ENCODE results near the gene ITSN2.
A peak's percentile ranks its signal among the peaks of the same experiment; 100 is the strongest.
"Not testable (repeated sequence)": the region's sequence is repeated elsewhere in the genome, so short reads cannot be mapped to it uniquely, and the experiment has no call there.

ITSN2 gene

GRCh38 chr2:24362253-24362652 is 1.9 kb upstream of the ITSN2 start:
- no peak for DNase-seq

GRCh38 chr2:24360963-24361330 is 611 bp upstream of the ITSN2 start:
- no peak for DNase-seq

- DNase-seq = peak; percentile 44
Observed at GRCh38 chr2:24359129-24360049, 947 bp downstream of the ITSN2 start.

GRCh38 chr2:24357767-24358166 is 2.6 kb downstream of the ITSN2 start:
- DNase-seq = not testable (repeated sequence)

- DNase-seq = not testable (repeated sequence)
Observed at GRCh38 chr2:24357115-24357514, 3.2 kb downstream of the ITSN2 start.

GRCh38 chr2:24354957-24355356 is 5.4 kb downstream of the ITSN2 start:
- DNase-seq = no peak

- DNase-seq = no peak
Observed at GRCh38 chr2:24354395-24354794, 5.9 kb downstream of the ITSN2 start.

GRCh38 chr2:24353973-24354372 is 6.4 kb downstream of the ITSN2 start:
- DNase-seq = no peak

- no peak for DNase-seq
Observed at GRCh38 chr2:24353364-24353763, 7.0 kb downstream of the ITSN2 start.

- DNase-seq = no peak
Observed at GRCh38 chr2:24352664-24353063, 7.7 kb downstream of the ITSN2 start.

- no peak for DNase-seq
Observed at GRCh38 chr2:24351981-24352380, 8.4 kb downstream of the ITSN2 start.

- no peak for DNase-seq
Observed at GRCh38 chr2:24351627-24351938, 8.8 kb downstream of the ITSN2 start.

- no peak for DNase-seq
Observed at GRCh38 chr2:24350826-24351626, 9.3 kb downstream of the ITSN2 start.

GRCh38 chr2:24349097-24349496 is 11.2 kb downstream of the ITSN2 start:
- DNase-seq = no peak

GRCh38 chr2:24345937-24346336 is 14.4 kb downstream of the ITSN2 start:
- DNase-seq = no peak

- no peak for DNase-seq
Observed at GRCh38 chr2:24343225-24343882, 17.0 kb downstream of the ITSN2 start.

GRCh38 chr2:24342110-24342910 is 18.0 kb downstream of the ITSN2 start:
- DNase-seq = no peak

GRCh38 chr2:24339856-24340262 is 20.5 kb downstream of the ITSN2 start:
- DNase-seq = no peak

GRCh38 chr2:24339098-24339497 is 21.2 kb downstream of the ITSN2 start:
- not testable (repeated sequence) for DNase-seq

GRCh38 chr2:24337890-24338289 is 22.4 kb downstream of the ITSN2 start:
- DNase-seq = no peak

GRCh38 chr2:24336811-24337210 is 23.5 kb downstream of the ITSN2 start:
- no peak for DNase-seq

GRCh38 chr2:24334245-24334633 is 26.1 kb downstream of the ITSN2 start:
- no peak for DNase-seq

Data from activated CD8-positive, alpha-beta memory T cell treated with anti-CD3 and anti-CD28 coated beads, Interleukin-2, amount 50 U/mL, for 4 hours (primary cell).